BLaER1 (cell line): Measurements from ENCODE around the gene TSC22D4.

Source experiments
- H3K27ac ChIP-seq: shearing (Covaris generic); formaldehyde crosslinking; 2 replicates; pipeline ENCODE4 v1.8.1; 2022
- H3K27me3 ChIP-seq: shearing (Covaris generic); formaldehyde crosslinking; 2 replicates; pipeline ENCODE4 v1.8.1; 2022
- H3K36me3 ChIP-seq: shearing (Covaris generic); formaldehyde crosslinking; 2 replicates; pipeline ENCODE4 v1.8.1; 2022
- H3K4me1 ChIP-seq: shearing (Covaris generic); formaldehyde crosslinking; 2 replicates; pipeline ENCODE4 v1.8.1; 2022
- H3K4me2 ChIP-seq: shearing (Covaris generic); formaldehyde crosslinking; 2 replicates; pipeline ENCODE4 v1.8.1; 2022
- H3K4me3 ChIP-seq: shearing (Covaris generic); formaldehyde crosslinking; 2 replicates; pipeline ENCODE4 v1.8.1; 2022
- H3K9ac ChIP-seq: shearing (Covaris generic); formaldehyde crosslinking; 2 replicates; pipeline ENCODE4 v1.8.1; 2022
- H3K9me3 ChIP-seq: shearing (Covaris generic); formaldehyde crosslinking; 2 replicates; pipeline ENCODE4 v1.8.1; 2022
- H4K20me1 ChIP-seq: shearing (Covaris generic); formaldehyde crosslinking; 2 replicates; pipeline ENCODE4 v1.8.1; 2022
- Cebpa-rat ChIP-seq: shearing (Covaris generic); IDR thresholded peaks from 2 replicates; pipeline ENCODE4 v1.8.1; 2022

The TSC22D4 gene

GRCh38 chr7:100493476-100494264 is 14.7 kb upstream of the TSC22D4 start:
- no peaks in the 10 kb centered on the region for H3K9me3 ChIP-seq
- H3K9ac ChIP-seq = 0 out of 2 replicates have a peak overlapping the region, but pooled peaks have one; percentile 34
- H3K36me3 ChIP-seq = no peaks in the 10 kb centered on the region
- H3K27ac ChIP-seq = no peak overlapping the region
- no peaks in the 10 kb centered on the region for H4K20me1 ChIP-seq
- H3K27me3 ChIP-seq = peaks cover 9% of the 10 kb centered on the region; the same call in 1 of the 2 replicates
- TF ChIP-seq Cebpa-rat = no peak
- peaks cover 42% of the 10 kb centered on the region for H3K4me1 ChIP-seq
- peak overlapping the region; percentile 84 for H3K4me2 ChIP-seq
- peak overlapping the region; percentile 62 for H3K4me3 ChIP-seq

DNA sequence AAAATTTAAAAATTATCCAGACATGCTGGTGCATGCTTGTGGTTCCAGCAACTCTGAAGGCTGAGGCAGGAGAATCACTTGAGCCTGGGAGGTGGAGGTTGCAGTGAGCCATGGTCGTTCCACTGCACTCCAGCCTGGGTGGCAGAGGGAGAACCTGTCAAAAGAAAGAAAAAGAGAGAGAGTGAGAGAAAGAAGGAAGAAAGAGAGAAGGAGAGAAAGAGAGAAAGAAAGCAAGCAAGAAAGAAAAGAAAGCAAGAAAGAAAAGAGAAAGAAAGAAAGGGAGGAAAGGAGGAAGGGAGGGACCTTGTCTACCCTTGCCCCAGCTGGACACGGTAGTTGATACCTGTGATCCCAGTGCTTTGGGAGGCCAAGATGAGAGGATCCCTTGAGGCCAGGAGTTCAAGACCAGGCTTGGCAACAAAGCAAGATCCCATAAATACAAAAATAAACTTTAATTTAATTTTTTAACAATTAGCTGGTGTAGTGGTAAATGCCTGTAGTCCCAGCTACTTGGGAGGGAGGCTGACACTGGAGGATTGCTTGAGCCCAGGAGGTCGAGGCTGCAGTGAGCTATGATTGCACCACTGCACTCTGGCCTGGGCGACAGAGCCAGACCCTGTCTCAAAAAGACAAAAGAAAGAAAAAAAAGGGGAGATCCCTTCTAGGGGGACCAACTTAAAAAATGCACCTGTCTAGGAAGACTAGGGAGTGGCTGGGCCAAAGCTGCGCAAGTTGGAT is 13.9 kb upstream of the TSC22D4 start:
- peaks cover 44% of the 10 kb centered on the region for H3K4me1 ChIP-seq
- H3K4me2 ChIP-seq = peak overlapping the region; percentile 84
- no peaks in the 10 kb centered on the region for H4K20me1 ChIP-seq
- H3K4me3 ChIP-seq = peak overlapping the region; percentile 62
- peaks cover 9% of the 10 kb centered on the region; the same call in 1 of the 2 replicates for H3K27me3 ChIP-seq
- H3K36me3 ChIP-seq = no peaks in the 10 kb centered on the region
- H3K9ac ChIP-seq = 0 out of 2 replicates have a peak overlapping the region, but pooled peaks have one; percentile 34
- no peaks in the 10 kb centered on the region for H3K9me3 ChIP-seq
- no peak overlapping the region for H3K27ac ChIP-seq
- TF ChIP-seq Cebpa-rat = no peak

- no peaks in the 10 kb centered on the region for H3K9me3 ChIP-seq
- TF ChIP-seq Cebpa-rat = no peak
- H4K20me1 ChIP-seq = no peaks in the 10 kb centered on the region
- no peak overlapping the region for H3K27ac ChIP-seq
- H3K36me3 ChIP-seq = no peaks in the 10 kb centered on the region
- no peak overlapping the region for H3K4me2 ChIP-seq
- H3K27me3 ChIP-seq = peaks cover 9% of the 10 kb centered on the region; the same call in 1 of the 2 replicates
- H3K4me3 ChIP-seq = no peak overlapping the region
- peaks cover 60% of the 10 kb centered on the region for H3K4me1 ChIP-seq
- no peak overlapping the region for H3K9ac ChIP-seq
These were observed 12.2 kb upstream of the TSC22D4 start for GRCh38 chr7:100491192-100491578.

- H3K4me2 ChIP-seq = peak overlapping the region; percentile 44
- no peaks in the 10 kb centered on the region for H3K36me3 ChIP-seq
- no peaks in the 10 kb centered on the region for H3K9me3 ChIP-seq
- H4K20me1 ChIP-seq = no peaks in the 10 kb centered on the region
- H3K27me3 ChIP-seq = peaks cover 9% of the 10 kb centered on the region; the same call in 1 of the 2 replicates
- H3K4me1 ChIP-seq = peaks cover 60% of the 10 kb centered on the region
- H3K4me3 ChIP-seq = no peak overlapping the region
- no peak overlapping the region for H3K27ac ChIP-seq
- H3K9ac ChIP-seq = no peak overlapping the region
- no peak for TF ChIP-seq Cebpa-rat
These were observed 11.6 kb upstream of the TSC22D4 start for GRCh38 chr7:100490483-100491191.

DNA sequence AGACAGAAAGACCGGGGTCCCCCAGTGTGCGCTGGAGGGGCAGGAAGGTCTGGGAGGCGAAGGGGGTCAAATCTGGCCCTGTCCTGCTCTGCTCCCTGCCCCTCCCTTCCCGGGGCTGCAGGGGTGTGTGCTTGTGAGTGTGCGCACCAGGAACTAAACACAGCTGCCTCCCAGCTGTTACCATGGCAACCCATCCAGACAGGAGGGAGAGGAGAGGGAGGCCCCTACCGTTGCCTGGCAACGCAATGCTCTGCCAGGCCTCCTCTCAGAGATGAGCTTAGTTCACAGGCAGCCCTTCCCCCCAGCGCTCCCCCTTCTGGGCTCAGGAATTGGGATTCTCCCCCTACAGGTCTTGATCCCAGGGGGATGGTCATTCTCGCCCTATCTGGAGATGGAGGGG is 10.8 kb upstream of the TSC22D4 start:
- Histone ChIP-seq H3K9me3 (no peaks in the 10 kb centered on the region), H3K4me2 (peak overlapping the region; percentile 44), H4K20me1 (no peaks in the 10 kb centered on the region), H3K36me3 (no peaks in the 10 kb centered on the region), H3K27me3 (peaks cover 9% of the 10 kb centered on the region; the same call in 1 of the 2 replicates), H3K4me3 (no peak overlapping the region), H3K9ac (no peak overlapping the region), H3K4me1 (peaks cover 54% of the 10 kb centered on the region), H3K27ac (no peak overlapping the region)
- TF ChIP-seq Cebpa-rat = no peak

DNA sequence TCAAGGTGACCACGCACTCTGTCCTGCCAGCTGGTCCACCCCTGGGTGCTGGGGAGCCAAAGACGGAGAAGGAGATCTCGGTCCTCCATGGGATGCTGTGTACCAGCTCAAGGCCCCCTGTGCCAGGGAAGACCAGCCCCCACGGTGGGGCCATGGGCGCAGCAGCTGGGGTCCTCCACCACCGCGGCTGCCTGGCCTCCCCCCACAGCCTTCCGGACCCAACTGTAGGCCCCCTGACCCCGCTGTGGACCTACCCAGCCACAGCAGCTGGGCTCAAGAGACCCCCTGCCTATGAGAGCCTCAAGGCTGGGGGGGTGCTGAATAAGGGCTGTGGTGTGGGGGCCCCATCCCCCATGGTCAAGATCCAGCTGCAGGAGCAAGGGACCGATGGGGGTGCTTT is 10.1 kb upstream of the TSC22D4 start:
- Histone ChIP-seq H3K9me3 (no peaks in the 10 kb centered on the region), H3K4me3 (no peak overlapping the region), H3K4me2 (peak overlapping the region; percentile 37), H3K9ac (no peak overlapping the region), H3K27ac (no peak overlapping the region), H3K27me3 (peaks cover 9% of the 10 kb centered on the region; the same call in 1 of the 2 replicates), H4K20me1 (no peaks in the 10 kb centered on the region), H3K4me1 (peaks cover 55% of the 10 kb centered on the region), H3K36me3 (no peaks in the 10 kb centered on the region)
- no peak for TF ChIP-seq Cebpa-rat

GRCh38 chr7:100488333-100489095 is 9.5 kb upstream of the TSC22D4 start:
- peaks cover 54% of the 10 kb centered on the region for H3K4me1 ChIP-seq
- H3K4me3 ChIP-seq = no peak overlapping the region
- peaks cover 9% of the 10 kb centered on the region; the same call in 1 of the 2 replicates for H3K27me3 ChIP-seq
- no peak overlapping the region for H3K27ac ChIP-seq
- H3K9ac ChIP-seq = no peak overlapping the region
- no peaks in the 10 kb centered on the region for H3K36me3 ChIP-seq
- H3K9me3 ChIP-seq = no peaks in the 10 kb centered on the region
- no peak overlapping the region for H3K4me2 ChIP-seq
- no peaks in the 10 kb centered on the region for H4K20me1 ChIP-seq
- TF ChIP-seq Cebpa-rat = no peak

GRCh38 chr7:100486753-100487446 is 7.9 kb upstream of the TSC22D4 start:
- no peaks in the 10 kb centered on the region for H3K9me3 ChIP-seq
- H4K20me1 ChIP-seq = no peaks in the 10 kb centered on the region
- no peaks in the 10 kb centered on the region for H3K36me3 ChIP-seq
- no peak overlapping the region for H3K9ac ChIP-seq
- H3K4me1 ChIP-seq = peaks cover 57% of the 10 kb centered on the region
- no peaks in the 10 kb centered on the region for H3K27me3 ChIP-seq
- H3K27ac ChIP-seq = no peak overlapping the region
- no peak for TF ChIP-seq Cebpa-rat
- H3K4me2 ChIP-seq = peak overlapping the region; percentile 49
- H3K4me3 ChIP-seq = no peak overlapping the region
